Fibroblast of upper back skin (primary cell): ENCODE data around the gene FBXO11.
"Not testable (repeated sequence)": the region's sequence is repeated elsewhere in the genome, so short reads cannot be mapped to it uniquely, and the experiment has no call there.

Experiments used
- DNase-seq: peaks from one replicate; pipeline ENCODE4 v3.0.0-alpha.2; 2013

The FBXO11 gene

GRCh38 chr2:47897883-47898731 lies 8.2 kb downstream of the FBXO11 start:
- no peak for DNase-seq

- DNase-seq: not testable (repeated sequence)
Measured at GRCh38 chr2:47897191-47897882, 9.0 kb downstream of the FBXO11 start.

GRCh38 chr2:47896450-47896968 lies 9.8 kb downstream of the FBXO11 start:
- no peak for DNase-seq

GRCh38 chr2:47893771-47894170 lies 12.5 kb downstream of the FBXO11 start:
- no peak for DNase-seq

- DNase-seq: no peak
Measured at GRCh38 chr2:47892338-47892730, 14.0 kb downstream of the FBXO11 start.

- peak; percentile 54 for DNase-seq
Measured at GRCh38 chr2:47891369-47892337, 14.6 kb downstream of the FBXO11 start.

- peak; percentile 30 for DNase-seq
Measured at GRCh38 chr2:47890711-47891368, 15.5 kb downstream of the FBXO11 start.

GRCh38 chr2:47888581-47889280 lies 17.6 kb downstream of the FBXO11 start:
- DNase-seq: no peak

GRCh38 chr2:47876912-47877311 lies 29.4 kb downstream of the FBXO11 start:
- DNase-seq: no peak

- DNase-seq: no peak
Measured at GRCh38 chr2:47872941-47873340, 33.4 kb downstream of the FBXO11 start.

- DNase-seq: peak; percentile 18
Measured at GRCh38 chr2:47870641-47871540, 35.4 kb downstream of the FBXO11 start.

- DNase-seq: peak; percentile 10
Measured at GRCh38 chr2:47869859-47870595, 36.3 kb downstream of the FBXO11 start.

GRCh38 chr2:47868611-47869352 lies 37.5 kb downstream of the FBXO11 start:
- DNase-seq: no peak

GRCh38 chr2:47867205-47867604 lies 39.1 kb downstream of the FBXO11 start:
- peak; percentile 60 for DNase-seq

GRCh38 chr2:47864566-47864965 lies 41.7 kb downstream of the FBXO11 start:
- no peak for DNase-seq

- DNase-seq: no peak
Measured at GRCh38 chr2:47862949-47863348, 43.3 kb downstream of the FBXO11 start.

GRCh38 chr2:47853067-47853777 lies 53.1 kb downstream of the FBXO11 start:
- DNase-seq: peak; percentile 35

GRCh38 chr2:47850198-47850597 lies 56.1 kb downstream of the FBXO11 start:
- no peak for DNase-seq
